Body of pancreas (tissue), 4 donors: ENCODE measurements around the gene FIBCD1. TPM values are rescaled to one million over a fixed set of nuclear protein-coding genes. Genes with fewer than 3 reads are reported as not detected.
"Not testable (repeated sequence)": the region's sequence is repeated elsewhere in the genome, so short reads cannot be mapped to it uniquely, and the experiment has no call there.

Experiments used
- ATAC-seq: fragments of 150-250 bp; one replicate; pipeline ENCODE4 v1.9.1; 2016
- DNase-seq, 4 donors: peaks; one replicate each; pipeline ENCODE4 v3.0.0-alpha.2; 2019
- H3K27ac ChIP-seq, 4 donors: fragments of 200-600 bp; sonication (generic); 1 replicate in 3 of 4; 2 replicates in 1 of 4; pipeline versions ENCODE4 v1.5.1 to v1.6.1; 2016 to 2019; ENCODE audit warnings: mild to moderate bottlenecking in 1 of 4, mixed read lengths in 1 of 4, moderate library complexity in 1 of 4
- H3K27me3 ChIP-seq, 2 donors: fragments of 200-600 bp; sonication (generic); one replicate each; pipeline ENCODE4 v1.6.0; 2016; ENCODE audit warnings: mild to moderate bottlenecking in 1 of 2
- H3K36me3 ChIP-seq, 2 donors: fragments of 200-600 bp; sonication (generic); replicated peaks in 1 of 2; 2 replicates each; pipeline ENCODE4 v1.5.1; 2016; ENCODE audit warnings: low read depth in 2 of 2; ENCODE audit not compliant: insufficient read depth in 1 of 2
- H3K4me1 ChIP-seq: fragments of 200-600 bp; sonication (generic); one replicate; pipeline ENCODE4 v1.6.0; 2016
- H3K4me3 ChIP-seq, 2 donors: fragments of 200-600 bp; sonication (generic); 1 replicate in 1 of 2; 2 replicates in 1 of 2; pipeline ENCODE4 v1.5.1; 2016 to 2019
- H3K9me3 ChIP-seq, 3 donors: fragments of 200-600 bp; sonication (generic); 1 replicate in 2 of 3; 2 replicates in 1 of 3; pipeline ENCODE4 v1.5.1; 2016
- POLR2A ChIP-seq, 3 donors: fragments of 450-650 bp; IDR thresholded peaks; one replicate each; pipeline ENCODE4 v1.6.1; 2016; ENCODE audit warnings: antibody characterized with exemption in 3 of 3, mild to moderate bottlenecking in 2 of 3
- WGBS, 2 donors: methylation state at CpG; one replicate each; pipeline ENCODE4 v1.1.5; 2017; 5-methylcytosine and 5-hydroxymethylcytosine counted together
- intact Hi-C: fragments of 100-400 bp; cut with DNase I; formaldehyde crosslinking; loops from one replicate; pipeline ENCODE4 v1.15.1; 2023
- total RNA-seq, 2 donors: library from RNA; depleted of rRNA; stranded (reverse); fragments of >200 nt; gene quantifications; one replicate each; pipeline ENCODE4 v1.1.0, GENCODE V29; 2016
- TF ChIP-seq, protein P1 (sequence below), 7 experiments: fragments of 450-650 bp in 4 of 7; fragments of 200-600 bp in 3 of 7; sonication (generic) in 3 of 7; IDR thresholded peaks; one replicate each; pipeline ENCODE4 v1.5.1; 2016 to 2019; ENCODE audit warnings: antibody characterized with exemption in 7 of 7

Gene FIBCD1
- total RNA-seq, 2 donors from 2014 or later = 0.78 TPM; not detected in 1

DNA sequence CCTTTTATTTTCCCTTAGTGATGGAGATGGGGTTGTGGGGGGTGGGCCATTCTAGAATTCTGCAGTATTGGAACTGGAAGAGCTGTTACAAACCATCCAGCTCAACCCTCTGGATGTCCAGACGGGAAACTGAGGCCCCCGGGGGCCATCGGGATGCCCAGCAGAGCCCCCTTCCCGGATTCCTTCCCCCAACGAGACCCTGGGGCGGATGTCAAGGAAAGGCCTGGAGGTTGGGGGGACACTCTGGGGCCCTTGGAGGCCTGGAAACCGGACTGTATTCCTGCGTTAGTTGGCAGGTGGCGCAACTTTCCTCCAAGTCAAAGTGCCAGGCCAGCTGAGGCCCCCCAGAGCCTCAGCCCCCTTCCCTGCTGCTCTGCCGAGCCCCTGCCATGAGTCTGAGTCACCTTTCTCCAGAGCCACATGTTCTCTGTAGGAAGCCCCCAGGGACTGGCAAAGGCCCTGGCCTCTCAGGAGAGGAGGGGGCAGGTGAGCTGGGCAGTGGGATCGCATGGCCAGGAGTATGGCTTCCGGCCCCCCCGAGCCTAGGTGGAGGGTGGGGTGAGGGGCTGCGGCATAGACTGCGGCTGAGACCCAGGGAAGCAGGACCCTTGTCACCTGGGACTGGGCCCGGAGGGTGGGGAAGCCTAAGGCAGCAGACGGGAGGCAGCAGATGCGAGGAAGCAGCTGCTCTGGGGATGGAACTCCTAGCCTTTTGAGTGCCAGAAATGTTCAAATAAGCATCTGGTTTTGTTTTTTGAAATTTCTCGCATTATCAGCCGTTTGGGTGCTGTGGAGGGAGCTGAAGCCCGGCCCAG, 17.8 kb upstream of the FIBCD1 start:
- ATAC-seq (no peak), DNase-seq (no peak)
- no peak for TF ChIP-seq POLR2A (IDR thresholded peaks at IDR 0.05)
- TF ChIP-seq, protein P1, sequence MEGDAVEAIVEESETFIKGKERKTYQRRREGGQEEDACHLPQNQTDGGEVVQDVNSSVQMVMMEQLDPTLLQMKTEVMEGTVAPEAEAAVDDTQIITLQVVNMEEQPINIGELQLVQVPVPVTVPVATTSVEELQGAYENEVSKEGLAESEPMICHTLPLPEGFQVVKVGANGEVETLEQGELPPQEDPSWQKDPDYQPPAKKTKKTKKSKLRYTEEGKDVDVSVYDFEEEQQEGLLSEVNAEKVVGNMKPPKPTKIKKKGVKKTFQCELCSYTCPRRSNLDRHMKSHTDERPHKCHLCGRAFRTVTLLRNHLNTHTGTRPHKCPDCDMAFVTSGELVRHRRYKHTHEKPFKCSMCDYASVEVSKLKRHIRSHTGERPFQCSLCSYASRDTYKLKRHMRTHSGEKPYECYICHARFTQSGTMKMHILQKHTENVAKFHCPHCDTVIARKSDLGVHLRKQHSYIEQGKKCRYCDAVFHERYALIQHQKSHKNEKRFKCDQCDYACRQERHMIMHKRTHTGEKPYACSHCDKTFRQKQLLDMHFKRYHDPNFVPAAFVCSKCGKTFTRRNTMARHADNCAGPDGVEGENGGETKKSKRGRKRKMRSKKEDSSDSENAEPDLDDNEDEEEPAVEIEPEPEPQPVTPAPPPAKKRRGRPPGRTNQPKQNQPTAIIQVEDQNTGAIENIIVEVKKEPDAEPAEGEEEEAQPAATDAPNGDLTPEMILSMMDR (IDR thresholded peaks at IDR 0.05) = no peak
- peaks cover 0 to 9% of the 10 kb centered on the region in 2 donors for H3K27me3 ChIP-seq
- H3K4me1 ChIP-seq = no peaks in the 10 kb centered on the region
- H3K9me3 ChIP-seq = no peaks in the 10 kb centered on the region
- no peak overlapping the region for H3K27ac ChIP-seq
- 56 to 69% methylated on average over 6 to 21 of the region's 21 CpGs for WGBS, 2 donors
- intact Hi-C loops = no loop called here
- no peaks in the 10 kb centered on the region for H3K36me3 ChIP-seq
- no peak overlapping the region for H3K4me3 ChIP-seq

GRCh38 chr9:130955947-130956621, 17.0 kb upstream of the FIBCD1 start:
- intact Hi-C loops = no loop called here
- no peaks in the 10 kb centered on the region for H3K4me1 ChIP-seq
- H3K4me3 ChIP-seq = no peak overlapping the region
- H3K9me3 ChIP-seq = no peaks in the 10 kb centered on the region
- DNase-seq (no peak), ATAC-seq (no peak)
- WGBS, 2 donors = 39 to 42% methylated on average over 16 to 18 of the region's 18 CpGs
- peaks cover 0 to 9% of the 10 kb centered on the region in 2 donors for H3K27me3 ChIP-seq
- H3K27ac ChIP-seq = no peak overlapping the region
- TF ChIP-seq POLR2A (IDR thresholded peaks at IDR 0.05) = no peak
- H3K36me3 ChIP-seq = no peaks in the 10 kb centered on the region

DNA sequence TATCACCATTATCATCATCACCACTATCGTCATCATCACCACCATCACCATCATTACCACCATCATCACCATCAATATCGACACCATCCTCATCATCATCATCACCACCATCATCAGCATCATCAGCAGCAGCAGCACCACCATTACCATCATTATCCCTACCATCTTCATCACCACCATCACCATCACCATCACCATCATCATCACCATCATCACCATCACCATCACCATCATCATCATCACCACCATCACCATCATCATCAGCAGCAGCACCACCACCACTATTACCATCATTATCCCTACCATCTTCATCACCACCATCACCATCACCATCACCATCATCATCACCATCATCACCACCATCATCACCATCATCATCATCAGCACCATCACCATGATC, 15.9 kb upstream of the FIBCD1 start:
- 79 to 88% methylated on average over 2 of the region's 2 CpGs for WGBS, 2 donors
- H3K27ac ChIP-seq, H3K4me3 ChIP-seq, H3K4me1 ChIP-seq, H3K36me3 ChIP-seq, intact Hi-C loops, H3K9me3 ChIP-seq, H3K27me3 ChIP-seq, ATAC-seq, DNase-seq: not testable (repeated sequence)

- TF ChIP-seq, protein P1 (IDR thresholded peaks at IDR 0.05) = no peak
- TF ChIP-seq POLR2A (IDR thresholded peaks at IDR 0.05) = no peak
- ATAC-seq (no peak), DNase-seq (no peak)
- WGBS, 2 donors = 75 to 81% methylated on average over 1 of the region's 1 CpG
- Histone ChIP-seq H3K27ac (no peak overlapping the region), H3K4me3 (no peak overlapping the region), H3K4me1 (no peaks in the 10 kb centered on the region), H3K27me3 (peaks cover 0 to 9% of the 10 kb centered on the region in 2 donors), H3K9me3 (no peaks in the 10 kb centered on the region), H3K36me3 (no peaks in the 10 kb centered on the region)
- intact Hi-C loops = no loop called here
These were observed 15.3 kb upstream of the FIBCD1 start for GRCh38 chr9:130954317-130954716.

GRCh38 chr9:130952065-130952762, 13.2 kb upstream of the FIBCD1 start:
- no peak overlapping the region for H3K4me3 ChIP-seq
- H3K36me3 ChIP-seq = no peaks in the 10 kb centered on the region
- no peak for ATAC-seq
- DNase-seq = no peak
- intact Hi-C loops = no loop called here
- WGBS, 2 donors = 53 to 54% methylated on average over 6 of the region's 6 CpGs
- no peak for TF ChIP-seq POLR2A (IDR thresholded peaks at IDR 0.05)
- TF ChIP-seq, protein P1 (IDR thresholded peaks at IDR 0.05) = no peak
- H3K4me1 ChIP-seq = no peaks in the 10 kb centered on the region
- peaks cover 0 to 9% of the 10 kb centered on the region in 2 donors for H3K27me3 ChIP-seq
- no peaks in the 10 kb centered on the region for H3K9me3 ChIP-seq
- H3K27ac ChIP-seq = no peak overlapping the region
